ENCODE data around the gene HCAR3. TPM values are rescaled to one million over a fixed set of nuclear protein-coding genes. Genes with fewer than 3 reads are reported as not detected.

Gene HCAR3
- total RNA-seq, 2 donors from 2014 or later: 0.41 TPM; not detected in 1

DNA sequence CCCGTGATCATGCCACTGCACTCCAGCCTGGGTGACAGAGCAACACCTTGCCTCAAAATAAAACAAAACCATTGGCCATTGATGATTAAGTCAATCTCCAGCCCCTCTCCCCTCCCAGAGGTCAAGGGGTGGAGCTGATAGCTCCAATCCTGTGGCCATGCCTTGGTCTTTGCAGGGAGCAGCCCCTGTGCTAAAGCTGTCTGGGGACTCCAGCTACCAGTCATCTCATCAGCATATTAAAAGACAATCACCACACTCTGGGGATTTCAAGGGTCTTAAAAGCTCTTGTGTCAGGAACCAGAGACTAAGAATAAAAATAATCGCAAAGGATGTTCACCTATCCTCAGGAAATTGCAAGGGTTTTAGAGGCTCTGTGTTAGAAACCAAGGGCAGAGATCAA lies 44.1 kb downstream of the HCAR3 start:
- no peak for ATAC-seq (ENCODE audit: insufficient number of reproducible peaks, low FRiP score, low read depth)
- Histone ChIP-seq H3K27ac (no peak overlapping the region), H3K36me3 (no peaks in the 10 kb centered on the region), H3K9me3 (no peaks in the 10 kb centered on the region), H3K27me3 (replicated peaks; ENCODE audit: insufficient read depth) (no peaks in the 10 kb centered on the region), H3K4me3 (no peak overlapping the region), H3K4me1 (ENCODE audit: control insufficient read depth in 1 of 2, low read depth in 2 of 2) (no peaks in the 10 kb centered on the region)
- DNase-seq (ENCODE audit: low spot score): no peak
- TF ChIP-seq CTCF (IDR thresholded peaks at IDR 0.05): no peak

GRCh38 chr12:122669397-122670070 lies 47.1 kb downstream of the HCAR3 start:
- DNase-seq (ENCODE audit: low spot score): no peak
- Histone ChIP-seq H3K4me3 (no peak overlapping the region), H3K36me3 (no peaks in the 10 kb centered on the region), H3K4me1 (ENCODE audit: control insufficient read depth in 1 of 2, low read depth in 2 of 2) (no peaks in the 10 kb centered on the region), H3K27me3 (replicated peaks; ENCODE audit: insufficient read depth) (no peaks in the 10 kb centered on the region), H3K27ac (no peak overlapping the region), H3K9me3 (no peaks in the 10 kb centered on the region)
- ATAC-seq (ENCODE audit: insufficient number of reproducible peaks, low FRiP score, low read depth): no peak
- no peak for TF ChIP-seq CTCF (IDR thresholded peaks at IDR 0.05)

DNA sequence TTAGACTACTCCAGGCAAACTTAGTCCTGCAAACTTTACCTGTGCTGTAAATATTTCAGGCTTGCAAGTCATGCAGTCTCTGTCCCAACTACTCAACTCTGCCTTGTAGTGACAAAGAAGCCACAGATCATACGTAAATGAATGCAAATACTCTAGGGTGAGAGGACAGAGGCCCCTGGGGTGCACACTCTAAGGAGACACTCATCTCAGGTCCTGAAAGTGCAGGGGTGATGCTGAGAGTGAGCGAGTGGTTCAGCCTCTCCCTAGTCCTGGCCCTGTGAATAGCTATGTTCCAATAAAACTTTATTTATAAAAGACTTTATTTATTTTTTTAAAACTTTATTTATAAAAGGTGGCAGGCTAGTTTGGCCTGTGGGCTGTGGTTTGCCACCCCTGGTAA lies 48.3 kb downstream of the HCAR3 start:
- TF ChIP-seq CTCF (IDR thresholded peaks at IDR 0.05): no peak

GRCh38 chr12:122665759-122666158 lies 50.9 kb downstream of the HCAR3 start:
- H3K27ac ChIP-seq: no peak overlapping the region
- DNase-seq (ENCODE audit: low spot score) (no peak), ATAC-seq (ENCODE audit: insufficient number of reproducible peaks, low FRiP score, low read depth) (no peak)

More for the DNA sequence above, 48.3 kb downstream of the HCAR3 start:
- Histone ChIP-seq H3K4me3 (no peak overlapping the region), H3K4me1 (ENCODE audit: control insufficient read depth in 1 of 2, low read depth in 2 of 2) (no peaks in the 10 kb centered on the region), H3K27me3 (replicated peaks; ENCODE audit: insufficient read depth) (no peaks in the 10 kb centered on the region), H3K36me3 (no peaks in the 10 kb centered on the region), H3K27ac (no peak overlapping the region), H3K9me3 (no peaks in the 10 kb centered on the region)
- ATAC-seq (ENCODE audit: insufficient number of reproducible peaks, low FRiP score, low read depth) (no peak), DNase-seq (ENCODE audit: low spot score) (no peak)

GRCh38 chr12:122665349-122665748 lies 51.3 kb downstream of the HCAR3 start:
- Histone ChIP-seq H3K27ac (no peak overlapping the region), H3K36me3 (no peaks in the 10 kb centered on the region), H3K9me3 (no peaks in the 10 kb centered on the region), H3K4me1 (ENCODE audit: control insufficient read depth in 1 of 2, low read depth in 2 of 2) (no peaks in the 10 kb centered on the region), H3K4me3 (no peak overlapping the region), H3K27me3 (replicated peaks; ENCODE audit: insufficient read depth) (no peaks in the 10 kb centered on the region)
- no peak for TF ChIP-seq CTCF (IDR thresholded peaks at IDR 0.05)
- no peak for ATAC-seq (ENCODE audit: insufficient number of reproducible peaks, low FRiP score, low read depth)
- no peak for DNase-seq (ENCODE audit: low spot score)

More at GRCh38 chr12:122665759-122666158, 50.9 kb downstream of the HCAR3 start:
- H3K27me3 ChIP-seq (replicated peaks; ENCODE audit: insufficient read depth): no peaks in the 10 kb centered on the region
- no peak for TF ChIP-seq CTCF (IDR thresholded peaks at IDR 0.05)
- H3K4me3 ChIP-seq: no peak overlapping the region
- no peaks in the 10 kb centered on the region for H3K4me1 ChIP-seq (ENCODE audit: control insufficient read depth in 1 of 2, low read depth in 2 of 2)
- no peaks in the 10 kb centered on the region for H3K9me3 ChIP-seq
- H3K36me3 ChIP-seq: no peaks in the 10 kb centered on the region

Other genes with a start within 250 kb of the HCAR3 start
- 10 to 100 TPM; 16.2 to 33.4 TPM for gene ZCCHC8, start 215.9 kb downstream of the HCAR3 start, total RNA-seq
- gene RSRC2, start 189.9 kb downstream of the HCAR3 start, total RNA-seq: 10 to 100 TPM; 71.5 to 97.6 TPM
- 10 to 100 TPM; 11.4 to 24.4 TPM for gene KNTC1, start 189.6 kb downstream of the HCAR3 start, total RNA-seq
- under 1 TPM in 1 of 2 donors, not detected in 1; 0.35 TPM for gene HCAR2, start 13.5 kb downstream of the HCAR3 start, total RNA-seq
- not detected for gene HCAR1, start 14.0 kb upstream of the HCAR3 start, total RNA-seq
- gene DENR, start 36.0 kb upstream of the HCAR3 start, total RNA-seq: 10 to 100 TPM; 16.4 to 37.2 TPM
- gene CCDC62, start 57.8 kb upstream of the HCAR3 start, total RNA-seq: 1 to 10 TPM in 1 of 2 donors, under 1 TPM in 1; 0.63 to 1.8 TPM
- 100 to 1,000 TPM; 109 to 131 TPM for gene HIP1R, start 118.6 kb upstream of the HCAR3 start, total RNA-seq
- 10 to 100 TPM; 30.9 to 50.1 TPM for gene VPS37B, start 179.3 kb upstream of the HCAR3 start, total RNA-seq
- 1 to 10 TPM; 6.3 to 7.0 TPM for gene ABCB9, start 249.7 kb upstream of the HCAR3 start, total RNA-seq

Measured in thoracic aorta (tissue), 2 donors.